HEK293 (cell line): Measurements from ENCODE around the gene VSIG10L.

ENCODE experiments used
- CTCF ChIA-PET: fragments of 350-600 bp; formaldehyde crosslinking; extraction: SDS; loops from one replicate; lab custom pipeline; 2021; ENCODE audit warnings: antibody characterized with exemption; lab: Yijun Ruan, JAX
- POLR2A ChIA-PET: fragments of 300-600 bp; formaldehyde crosslinking; extraction: SDS; loops from one replicate; lab custom pipeline; 2020; ENCODE audit warnings: antibody characterized with exemption, inconsistent platforms; lab: Yijun Ruan, JAX
- H3K27ac ChIP-seq: fragments of 200-500 bp; sonication (Bioruptor generic); 2 replicates; pipeline ENCODE4 v1.5.1; 2014; ENCODE audit warnings: low read depth, low read length, control low read depth, inconsistent platforms; ENCODE audit errors: extremely low read depth
- H3K36me3 ChIP-seq, 2 experiments: fragments of 200-500 bp in 1 of 2; sonication (Bioruptor generic) in 1 of 2; 1 replicate in 1 of 2; 2 replicates in 1 of 2; pipeline ENCODE4 v1.5.1; 2014 to 2017; ENCODE audit warnings: inconsistent platforms in 2 of 2, low read length in 2 of 2; ENCODE audit not compliant: control insufficient read depth in 2 of 2, insufficient read depth in 1 of 2
- H3K4me1 ChIP-seq: fragments of 200-500 bp; sonication (Bioruptor generic); 2 replicates; pipeline ENCODE4 v1.5.1; 2014; ENCODE audit warnings: mild to moderate bottlenecking, low read length, inconsistent platforms; ENCODE audit not compliant: control insufficient read depth, insufficient read depth
- H3K4me3 ChIP-seq: 2 replicates; pipeline ENCODE4 v1.5.1; 2011; ENCODE audit warnings: low read depth, mild to moderate bottlenecking, control low read depth, low read length, moderate library complexity
- H3K9me3 ChIP-seq: fragments of 200-500 bp; sonication (Bioruptor generic); 2 replicates; pipeline ENCODE4 v1.5.1; 2014; ENCODE audit warnings: low read depth, low read length, inconsistent platforms; ENCODE audit not compliant: control insufficient read depth, insufficient read depth
- MYNN ChIP-seq: fragments of 450-650 bp; formaldehyde crosslinking; IDR thresholded peaks from 2 replicates; pipeline ENCODE4 v1.5.1; 2016; ENCODE audit warnings: missing biosample characterization, missing genetic modification characterization, borderline replicate concordance
- TRIM28 ChIP-seq: IDR thresholded peaks from 2 replicates; pipeline ENCODE4 v1.6.1; 2011; ENCODE audit warnings: low read length, control low read depth, borderline replicate concordance
- ZNF157 ChIP-seq: fragments of 450-650 bp; formaldehyde crosslinking; IDR thresholded peaks from 2 replicates; pipeline ENCODE4 v1.5.1; 2016; ENCODE audit warnings: missing biosample characterization, missing genetic modification characterization
- ZNF169 ChIP-seq: fragments of 450-650 bp; formaldehyde crosslinking; IDR thresholded peaks from 2 replicates; pipeline ENCODE4 v1.5.1; 2016; ENCODE audit warnings: missing biosample characterization, missing genetic modification characterization
- ZNF335 ChIP-seq: fragments of 450-650 bp; formaldehyde crosslinking; conservative IDR thresholded peaks from 2 replicates; pipeline ENCODE4 v1.5.1; 2016; ENCODE audit warnings: missing biosample characterization, missing genetic modification characterization
- ZNF529 ChIP-seq: fragments of 450-650 bp; formaldehyde crosslinking; IDR thresholded peaks from 2 replicates; pipeline ENCODE4 v1.5.1; 2017; ENCODE audit warnings: missing genetic modification characterization, missing biosample characterization; ENCODE audit not compliant: insufficient replicate concordance
- ZNF561 ChIP-seq: fragments of 450-650 bp; IDR thresholded peaks from 2 replicates; pipeline ENCODE4 v1.5.1; 2018; ENCODE audit warnings: missing biosample characterization, missing genetic modification characterization, borderline replicate concordance
- ZNF768 ChIP-seq: fragments of 450-650 bp; formaldehyde crosslinking; IDR thresholded peaks from 2 replicates; pipeline ENCODE4 v1.5.1; 2018; ENCODE audit warnings: missing biosample characterization, mild to moderate bottlenecking, missing genetic modification characterization
- TF ChIP-seq, protein P1 (sequence below): fragments of 450-650 bp; formaldehyde crosslinking; conservative IDR thresholded peaks from 2 replicates; pipeline ENCODE4 v1.5.1; 2016; ENCODE audit warnings: low read depth, missing biosample characterization, missing genetic modification characterization
- TF ChIP-seq, protein P2 (sequence below): fragments of 450-650 bp; formaldehyde crosslinking; IDR thresholded peaks from 2 replicates; pipeline ENCODE4 v1.5.1; 2017; ENCODE audit warnings: missing biosample characterization, missing genetic modification characterization
- TF ChIP-seq, protein P3 (sequence below): fragments of 450-650 bp; formaldehyde crosslinking; IDR thresholded peaks from 2 replicates; pipeline ENCODE4 v1.5.1; 2016; ENCODE audit warnings: missing biosample characterization, missing genetic modification characterization
- TF ChIP-seq, protein P4 (sequence below): fragments of 450-650 bp; formaldehyde crosslinking; IDR thresholded peaks from 2 replicates; pipeline ENCODE4 v1.5.1; 2016; ENCODE audit warnings: missing biosample characterization, missing genetic modification characterization, low read depth
- TF ChIP-seq, protein P5 (sequence below): fragments of 450-650 bp; formaldehyde crosslinking; IDR thresholded peaks from 2 replicates; pipeline ENCODE4 v1.5.1; 2016; ENCODE audit warnings: missing biosample characterization, missing genetic modification characterization

Gene VSIG10L

DNA sequence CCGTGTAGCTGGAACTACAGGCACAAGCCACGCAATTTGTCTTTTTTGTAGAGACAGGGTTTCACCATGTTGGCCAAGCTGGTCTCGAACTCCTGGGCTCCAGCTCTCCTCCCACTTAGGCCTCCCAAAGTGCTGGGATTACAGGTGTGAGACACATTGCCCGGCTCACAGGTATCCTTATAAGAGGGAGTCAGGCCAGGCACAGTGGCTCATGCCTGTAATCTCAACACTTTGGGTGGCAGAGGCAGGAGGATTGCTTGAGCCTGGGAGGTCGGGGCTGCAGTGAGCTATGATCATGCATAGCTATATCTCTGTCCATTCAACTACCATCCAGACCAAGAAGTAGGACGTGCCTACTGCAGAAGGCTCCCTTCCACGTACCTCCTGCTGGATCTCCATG, 40.7 kb downstream of the VSIG10L start (continued):
- TF ChIP-seq, protein P1, sequence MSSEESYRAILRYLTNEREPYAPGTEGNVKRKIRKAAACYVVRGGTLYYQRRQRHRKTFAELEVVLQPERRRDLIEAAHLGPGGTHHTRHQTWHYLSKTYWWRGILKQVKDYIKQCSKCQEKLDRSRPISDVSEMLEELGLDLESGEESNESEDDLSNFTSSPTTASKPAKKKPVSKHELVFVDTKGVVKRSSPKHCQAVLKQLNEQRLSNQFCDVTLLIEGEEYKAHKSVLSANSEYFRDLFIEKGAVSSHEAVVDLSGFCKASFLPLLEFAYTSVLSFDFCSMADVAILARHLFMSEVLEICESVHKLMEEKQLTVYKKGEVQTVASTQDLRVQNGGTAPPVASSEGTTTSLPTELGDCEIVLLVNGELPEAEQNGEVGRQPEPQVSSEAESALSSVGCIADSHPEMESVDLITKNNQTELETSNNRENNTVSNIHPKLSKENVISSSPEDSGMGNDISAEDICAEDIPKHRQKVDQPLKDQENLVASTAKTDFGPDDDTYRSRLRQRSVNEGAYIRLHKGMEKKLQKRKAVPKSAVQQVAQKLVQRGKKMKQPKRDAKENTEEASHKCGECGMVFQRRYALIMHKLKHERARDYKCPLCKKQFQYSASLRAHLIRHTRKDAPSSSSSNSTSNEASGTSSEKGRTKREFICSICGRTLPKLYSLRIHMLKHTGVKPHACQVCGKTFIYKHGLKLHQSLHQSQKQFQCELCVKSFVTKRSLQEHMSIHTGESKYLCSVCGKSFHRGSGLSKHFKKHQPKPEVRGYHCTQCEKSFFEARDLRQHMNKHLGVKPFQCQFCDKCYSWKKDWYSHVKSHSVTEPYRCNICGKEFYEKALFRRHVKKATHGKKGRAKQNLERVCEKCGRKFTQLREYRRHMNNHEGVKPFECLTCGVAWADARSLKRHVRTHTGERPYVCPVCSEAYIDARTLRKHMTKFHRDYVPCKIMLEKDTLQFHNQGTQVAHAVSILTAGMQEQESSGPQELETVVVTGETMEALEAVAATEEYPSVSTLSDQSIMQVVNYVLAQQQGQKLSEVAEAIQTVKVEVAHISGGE (tag by site-specific recombination), result no peak
- TF ChIP-seq ZNF157, result no peak
- no peak for TF ChIP-seq ZNF561 (tag by site-specific recombination)
- TF ChIP-seq ZNF169 (tag by site-specific recombination), result no peak
- TF ChIP-seq ZNF335 (tag by site-specific recombination), result no peak
- TF ChIP-seq, protein P2, sequence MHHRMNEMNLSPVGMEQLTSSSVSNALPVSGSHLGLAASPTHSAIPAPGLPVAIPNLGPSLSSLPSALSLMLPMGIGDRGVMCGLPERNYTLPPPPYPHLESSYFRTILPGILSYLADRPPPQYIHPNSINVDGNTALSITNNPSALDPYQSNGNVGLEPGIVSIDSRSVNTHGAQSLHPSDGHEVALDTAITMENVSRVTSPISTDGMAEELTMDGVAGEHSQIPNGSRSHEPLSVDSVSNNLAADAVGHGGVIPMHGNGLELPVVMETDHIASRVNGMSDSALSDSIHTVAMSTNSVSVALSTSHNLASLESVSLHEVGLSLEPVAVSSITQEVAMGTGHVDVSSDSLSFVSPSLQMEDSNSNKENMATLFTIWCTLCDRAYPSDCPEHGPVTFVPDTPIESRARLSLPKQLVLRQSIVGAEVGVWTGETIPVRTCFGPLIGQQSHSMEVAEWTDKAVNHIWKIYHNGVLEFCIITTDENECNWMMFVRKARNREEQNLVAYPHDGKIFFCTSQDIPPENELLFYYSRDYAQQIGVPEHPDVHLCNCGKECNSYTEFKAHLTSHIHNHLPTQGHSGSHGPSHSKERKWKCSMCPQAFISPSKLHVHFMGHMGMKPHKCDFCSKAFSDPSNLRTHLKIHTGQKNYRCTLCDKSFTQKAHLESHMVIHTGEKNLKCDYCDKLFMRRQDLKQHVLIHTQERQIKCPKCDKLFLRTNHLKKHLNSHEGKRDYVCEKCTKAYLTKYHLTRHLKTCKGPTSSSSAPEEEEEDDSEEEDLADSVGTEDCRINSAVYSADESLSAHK (tag by site-specific recombination), result no peak
- TF ChIP-seq, protein P3, sequence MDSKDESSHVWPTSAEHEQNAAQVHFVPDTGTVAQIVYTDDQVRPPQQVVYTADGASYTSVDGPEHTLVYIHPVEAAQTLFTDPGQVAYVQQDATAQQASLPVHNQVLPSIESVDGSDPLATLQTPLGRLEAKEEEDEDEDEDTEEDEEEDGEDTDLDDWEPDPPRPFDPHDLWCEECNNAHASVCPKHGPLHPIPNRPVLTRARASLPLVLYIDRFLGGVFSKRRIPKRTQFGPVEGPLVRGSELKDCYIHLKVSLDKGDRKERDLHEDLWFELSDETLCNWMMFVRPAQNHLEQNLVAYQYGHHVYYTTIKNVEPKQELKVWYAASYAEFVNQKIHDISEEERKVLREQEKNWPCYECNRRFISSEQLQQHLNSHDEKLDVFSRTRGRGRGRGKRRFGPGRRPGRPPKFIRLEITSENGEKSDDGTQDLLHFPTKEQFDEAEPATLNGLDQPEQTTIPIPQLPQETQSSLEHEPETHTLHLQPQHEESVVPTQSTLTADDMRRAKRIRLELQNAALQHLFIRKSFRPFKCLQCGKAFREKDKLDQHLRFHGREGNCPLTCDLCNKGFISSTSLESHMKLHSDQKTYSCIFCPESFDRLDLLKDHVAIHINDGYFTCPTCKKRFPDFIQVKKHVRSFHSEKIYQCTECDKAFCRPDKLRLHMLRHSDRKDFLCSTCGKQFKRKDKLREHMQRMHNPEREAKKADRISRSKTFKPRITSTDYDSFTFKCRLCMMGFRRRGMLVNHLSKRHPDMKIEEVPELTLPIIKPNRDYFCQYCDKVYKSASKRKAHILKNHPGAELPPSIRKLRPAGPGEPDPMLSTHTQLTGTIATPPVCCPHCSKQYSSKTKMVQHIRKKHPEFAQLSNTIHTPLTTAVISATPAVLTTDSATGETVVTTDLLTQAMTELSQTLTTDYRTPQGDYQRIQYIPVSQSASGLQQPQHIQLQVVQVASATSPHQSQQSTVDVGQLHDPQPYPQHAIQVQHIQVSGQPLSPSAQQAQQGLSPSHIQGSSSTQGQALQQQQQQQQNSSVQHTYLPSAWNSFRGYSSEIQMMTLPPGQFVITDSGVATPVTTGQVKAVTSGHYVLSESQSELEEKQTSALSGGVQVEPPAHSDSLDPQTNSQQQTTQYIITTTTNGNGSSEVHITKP (tag by site-specific recombination), result no peak
- TF ChIP-seq, protein P4, sequence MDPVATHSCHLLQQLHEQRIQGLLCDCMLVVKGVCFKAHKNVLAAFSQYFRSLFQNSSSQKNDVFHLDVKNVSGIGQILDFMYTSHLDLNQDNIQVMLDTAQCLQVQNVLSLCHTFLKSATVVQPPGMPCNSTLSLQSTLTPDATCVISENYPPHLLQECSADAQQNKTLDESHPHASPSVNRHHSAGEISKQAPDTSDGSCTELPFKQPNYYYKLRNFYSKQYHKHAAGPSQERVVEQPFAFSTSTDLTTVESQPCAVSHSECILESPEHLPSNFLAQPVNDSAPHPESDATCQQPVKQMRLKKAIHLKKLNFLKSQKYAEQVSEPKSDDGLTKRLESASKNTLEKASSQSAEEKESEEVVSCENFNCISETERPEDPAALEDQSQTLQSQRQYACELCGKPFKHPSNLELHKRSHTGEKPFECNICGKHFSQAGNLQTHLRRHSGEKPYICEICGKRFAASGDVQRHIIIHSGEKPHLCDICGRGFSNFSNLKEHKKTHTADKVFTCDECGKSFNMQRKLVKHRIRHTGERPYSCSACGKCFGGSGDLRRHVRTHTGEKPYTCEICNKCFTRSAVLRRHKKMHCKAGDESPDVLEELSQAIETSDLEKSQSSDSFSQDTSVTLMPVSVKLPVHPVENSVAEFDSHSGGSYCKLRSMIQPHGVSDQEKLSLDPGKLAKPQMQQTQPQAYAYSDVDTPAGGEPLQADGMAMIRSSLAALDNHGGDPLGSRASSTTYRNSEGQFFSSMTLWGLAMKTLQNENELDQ (tag by site-specific recombination), result no peak
- TF ChIP-seq, protein P5, sequence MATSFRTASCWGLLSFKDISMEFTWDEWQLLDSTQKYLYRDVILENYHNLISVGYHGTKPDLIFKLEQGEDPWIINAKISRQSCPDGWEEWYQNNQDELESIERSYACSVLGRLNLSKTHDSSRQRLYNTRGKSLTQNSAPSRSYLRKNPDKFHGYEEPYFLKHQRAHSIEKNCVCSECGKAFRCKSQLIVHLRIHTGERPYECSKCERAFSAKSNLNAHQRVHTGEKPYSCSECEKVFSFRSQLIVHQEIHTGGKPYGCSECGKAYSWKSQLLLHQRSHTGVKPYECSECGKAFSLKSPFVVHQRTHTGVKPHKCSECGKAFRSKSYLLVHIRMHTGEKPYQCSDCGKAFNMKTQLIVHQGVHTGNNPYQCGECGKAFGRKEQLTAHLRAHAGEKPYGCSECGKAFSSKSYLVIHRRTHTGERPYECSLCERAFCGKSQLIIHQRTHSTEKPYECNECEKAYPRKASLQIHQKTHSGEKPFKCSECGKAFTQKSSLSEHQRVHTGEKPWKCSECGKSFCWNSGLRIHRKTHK (tag by site-specific recombination), result no peak
- TF ChIP-seq MYNN (tag by site-specific recombination), result no peak

DNA sequence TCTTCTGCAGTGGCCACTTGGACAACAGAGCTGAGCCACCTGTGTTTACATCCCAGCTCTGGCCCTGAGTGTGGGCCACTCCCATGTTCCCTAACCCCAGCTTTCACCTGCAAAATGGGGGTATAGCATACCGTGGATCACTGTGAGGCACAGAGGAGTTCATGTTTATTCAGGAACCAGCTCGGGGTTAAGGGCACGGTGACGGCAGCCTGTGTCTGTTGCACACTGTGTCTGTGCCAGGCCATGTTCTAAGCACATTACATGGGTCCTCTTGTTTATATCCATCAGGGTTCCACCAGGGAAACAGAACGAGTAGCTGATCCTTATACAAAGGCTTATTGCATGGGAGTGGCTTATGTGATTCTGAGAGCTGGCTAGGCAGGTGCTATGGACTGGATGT, 44.5 kb downstream of the VSIG10L start:
- no peaks in the 10 kb centered on the region for H3K4me1 ChIP-seq
- H3K27ac ChIP-seq, result no peak overlapping the region
- no peak overlapping the region for H3K4me3 ChIP-seq
- H3K36me3 ChIP-seq, result no peaks in the 10 kb centered on the region
- CTCF ChIA-PET, result interaction anchor here (0.6 to 1.0 kb wide), 3 partner anchors 12 to 1651 kb away, joined by 3 read pairs; no protein-coding TSS in a partner anchor
- TF ChIP-seq TRIM28 (no peak), ZNF768 (tag by site-specific recombination) (no peak), ZNF529 (no peak)
- H3K9me3 ChIP-seq, result no peaks in the 10 kb centered on the region
- POLR2A ChIA-PET, result no interaction called here
